Lower leg skin (tissue), 3 donors: ENCODE measurements around the gene GTF2IRD2.
"Not testable (repeated sequence)": the region's sequence is repeated elsewhere in the genome, so short reads cannot be mapped to it uniquely, and the experiment has no call there.

Experiments
- POLR2A ChIP-seq, 2 donors: fragments of 450-650 bp; IDR thresholded peaks; one replicate each; pipeline ENCODE4 v1.6.1; 2016 to 2017; ENCODE audit warnings: antibody characterized with exemption in 2 of 2, mild to moderate bottlenecking in 1 of 2, moderate library complexity in 1 of 2
- TF ChIP-seq, protein P1 (sequence below), 3 donors: fragments of 450-650 bp; IDR thresholded peaks; one replicate each; pipeline ENCODE4 v1.5.1; 2016; ENCODE audit warnings: antibody characterized with exemption in 3 of 3, mild to moderate bottlenecking in 3 of 3, moderate library complexity in 2 of 3

DNA sequence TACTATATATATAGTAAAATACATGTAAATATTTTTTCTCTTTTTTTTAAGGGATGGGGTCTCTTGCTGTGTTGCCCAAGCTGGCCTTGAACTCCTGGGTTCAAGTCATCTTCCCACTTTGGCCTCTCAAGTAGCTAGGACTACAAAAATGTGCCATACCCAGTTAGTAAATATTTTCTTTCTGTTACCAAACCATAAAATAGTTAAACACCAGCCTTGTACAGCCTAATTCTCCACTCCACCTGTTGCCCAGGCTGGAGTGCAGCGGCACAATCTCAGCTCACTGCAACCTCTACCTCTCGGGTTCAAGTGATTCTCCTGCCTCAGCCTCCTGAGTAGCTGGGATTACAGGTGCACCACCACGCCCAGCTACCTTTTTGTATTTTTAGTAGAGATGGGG, 33.9 kb upstream of the GTF2IRD2 start:
- TF ChIP-seq, protein P1, sequence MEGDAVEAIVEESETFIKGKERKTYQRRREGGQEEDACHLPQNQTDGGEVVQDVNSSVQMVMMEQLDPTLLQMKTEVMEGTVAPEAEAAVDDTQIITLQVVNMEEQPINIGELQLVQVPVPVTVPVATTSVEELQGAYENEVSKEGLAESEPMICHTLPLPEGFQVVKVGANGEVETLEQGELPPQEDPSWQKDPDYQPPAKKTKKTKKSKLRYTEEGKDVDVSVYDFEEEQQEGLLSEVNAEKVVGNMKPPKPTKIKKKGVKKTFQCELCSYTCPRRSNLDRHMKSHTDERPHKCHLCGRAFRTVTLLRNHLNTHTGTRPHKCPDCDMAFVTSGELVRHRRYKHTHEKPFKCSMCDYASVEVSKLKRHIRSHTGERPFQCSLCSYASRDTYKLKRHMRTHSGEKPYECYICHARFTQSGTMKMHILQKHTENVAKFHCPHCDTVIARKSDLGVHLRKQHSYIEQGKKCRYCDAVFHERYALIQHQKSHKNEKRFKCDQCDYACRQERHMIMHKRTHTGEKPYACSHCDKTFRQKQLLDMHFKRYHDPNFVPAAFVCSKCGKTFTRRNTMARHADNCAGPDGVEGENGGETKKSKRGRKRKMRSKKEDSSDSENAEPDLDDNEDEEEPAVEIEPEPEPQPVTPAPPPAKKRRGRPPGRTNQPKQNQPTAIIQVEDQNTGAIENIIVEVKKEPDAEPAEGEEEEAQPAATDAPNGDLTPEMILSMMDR (IDR thresholded peaks at IDR 0.05), result not testable (repeated sequence)
- TF ChIP-seq POLR2A (IDR thresholded peaks at IDR 0.05), result not testable (repeated sequence)
